Left renal cortex interstitium (tissue), 4 donors: ENCODE data around the gene DHRS3. TPM values are rescaled to one million over a fixed set of nuclear protein-coding genes. Genes with fewer than 3 reads are reported as not detected.
"Not testable (repeated sequence)": the region's sequence is repeated elsewhere in the genome, so short reads cannot be mapped to it uniquely, and the experiment has no call there.

Experiments
- DNase-seq, 4 donors: peaks; one replicate each; pipeline ENCODE4 v3.0.0-alpha.2; 2013; ENCODE audit warnings: low read depth in 4 of 4, low spot score in 2 of 4, missing footprints in 1 of 4
- polyA plus RNA-seq, 4 donors: library from polyadenylated mRNA; unstranded; fragments of 120-200 nt; gene quantifications; one replicate each; pipeline ENCODE4 v1.2.1, GENCODE V29; 2013; ENCODE audit not compliant: insufficient read length in 4 of 4

DHRS3 gene
- 100 to 1,000 TPM in 1 of 4 donors, 10 to 100 TPM in 3; 74.3 to 101 (median 86.1) TPM for polyA plus RNA-seq

GRCh38 chr1:12617901-12618660 lies at the start of gene DHRS3:
Gene DHRS3 (minus strand): TSS chr1:12618210. CDS start chr1:12617348, 862 bp downstream.
- DNase-seq = no peak

- no peak for DNase-seq
Observed at GRCh38 chr1:12666141-12666735, 48.2 kb upstream of the DHRS3 start.

- no peak for DNase-seq
Observed at GRCh38 chr1:12665511-12665910, 47.5 kb upstream of the DHRS3 start.

GRCh38 chr1:12662556-12662955 lies 44.5 kb upstream of the DHRS3 start:
- DNase-seq = no peak

GRCh38 chr1:12661606-12662219 lies 43.7 kb upstream of the DHRS3 start:
- DNase-seq = no peak

- DNase-seq = peak in 3 of 4 donors; percentile 54 to 84 (median 58)
Observed at GRCh38 chr1:12658531-12659453, 40.8 kb upstream of the DHRS3 start.

GRCh38 chr1:12657885-12658512 lies 40.0 kb upstream of the DHRS3 start:
- DNase-seq = not testable (repeated sequence)

GRCh38 chr1:12657060-12657884 lies 39.3 kb upstream of the DHRS3 start:
- DNase-seq = no peak

GRCh38 chr1:12656575-12656974 lies 38.6 kb upstream of the DHRS3 start:
- DNase-seq = no peak

GRCh38 chr1:12654657-12655056 lies 36.6 kb upstream of the DHRS3 start:
- DNase-seq = no peak

GRCh38 chr1:12654004-12654567 lies 36.1 kb upstream of the DHRS3 start:
- no peak for DNase-seq

- peak; percentile 68 to 86 (median 80) for DNase-seq
Observed at GRCh38 chr1:12649971-12650421, 32.0 kb upstream of the DHRS3 start.

GRCh38 chr1:12648741-12649140 lies 30.7 kb upstream of the DHRS3 start:
- no peak for DNase-seq

- DNase-seq = not testable (repeated sequence)
Observed at GRCh38 chr1:12645401-12645800, 27.4 kb upstream of the DHRS3 start.

GRCh38 chr1:12644829-12645228 lies 26.8 kb upstream of the DHRS3 start:
- DNase-seq = no peak

GRCh38 chr1:12644237-12644636 lies 26.2 kb upstream of the DHRS3 start:
- DNase-seq = no peak

GRCh38 chr1:12643785-12644184 lies 25.8 kb upstream of the DHRS3 start, which contains the start of gene AADACL4:
Gene AADACL4 (plus strand): TSS chr1:12644085. CDS start chr1:12644547, 462 bp downstream.
- no peak for DNase-seq

- no peak for DNase-seq
Observed at GRCh38 chr1:12643079-12643478, 25.1 kb upstream of the DHRS3 start.

- DNase-seq = no peak
Observed at GRCh38 chr1:12640958-12641272, 22.9 kb upstream of the DHRS3 start.
